ENCODE results near the gene SMIM24.

DNA sequence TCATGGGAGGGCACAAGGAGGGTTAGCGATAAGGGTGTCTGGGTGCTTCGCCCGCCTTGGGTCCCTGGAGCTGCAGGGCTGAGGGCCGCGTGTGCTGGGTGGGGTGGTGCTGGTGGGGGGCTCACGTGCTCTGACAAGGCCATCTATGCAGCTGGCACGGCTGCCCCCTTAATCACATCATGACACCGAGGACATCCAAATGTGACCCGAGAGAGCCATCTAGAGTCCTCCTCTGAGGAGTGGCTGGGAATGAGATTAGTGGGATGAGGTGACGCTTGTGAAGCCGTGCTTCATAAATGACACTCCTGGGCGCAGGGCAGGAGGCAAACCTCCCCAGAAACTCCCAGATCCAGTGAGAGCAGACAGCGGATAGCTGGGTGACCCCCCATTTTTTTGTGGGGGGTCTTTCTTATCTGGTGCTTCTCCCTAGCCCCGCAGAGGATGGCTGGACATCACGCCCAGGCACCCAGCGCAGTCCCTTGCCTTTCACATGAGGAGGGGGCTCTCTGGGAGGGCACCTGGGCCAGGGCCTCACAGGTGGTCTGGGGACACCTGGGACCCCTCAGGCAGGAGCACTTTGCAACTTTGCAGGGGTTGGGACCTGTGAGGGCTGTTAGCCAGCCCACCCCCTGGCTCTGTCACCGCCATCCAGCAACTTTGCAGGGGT lies 32.4 kb upstream of the SMIM24 start:
- TF ChIP-seq, protein P1, sequence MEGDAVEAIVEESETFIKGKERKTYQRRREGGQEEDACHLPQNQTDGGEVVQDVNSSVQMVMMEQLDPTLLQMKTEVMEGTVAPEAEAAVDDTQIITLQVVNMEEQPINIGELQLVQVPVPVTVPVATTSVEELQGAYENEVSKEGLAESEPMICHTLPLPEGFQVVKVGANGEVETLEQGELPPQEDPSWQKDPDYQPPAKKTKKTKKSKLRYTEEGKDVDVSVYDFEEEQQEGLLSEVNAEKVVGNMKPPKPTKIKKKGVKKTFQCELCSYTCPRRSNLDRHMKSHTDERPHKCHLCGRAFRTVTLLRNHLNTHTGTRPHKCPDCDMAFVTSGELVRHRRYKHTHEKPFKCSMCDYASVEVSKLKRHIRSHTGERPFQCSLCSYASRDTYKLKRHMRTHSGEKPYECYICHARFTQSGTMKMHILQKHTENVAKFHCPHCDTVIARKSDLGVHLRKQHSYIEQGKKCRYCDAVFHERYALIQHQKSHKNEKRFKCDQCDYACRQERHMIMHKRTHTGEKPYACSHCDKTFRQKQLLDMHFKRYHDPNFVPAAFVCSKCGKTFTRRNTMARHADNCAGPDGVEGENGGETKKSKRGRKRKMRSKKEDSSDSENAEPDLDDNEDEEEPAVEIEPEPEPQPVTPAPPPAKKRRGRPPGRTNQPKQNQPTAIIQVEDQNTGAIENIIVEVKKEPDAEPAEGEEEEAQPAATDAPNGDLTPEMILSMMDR (IDR thresholded peaks at IDR 0.05) = no peak
- TF ChIP-seq POLR2AphosphoS5 (IDR thresholded peaks at IDR 0.05) = no peak
- TF ChIP-seq POLR2A (IDR thresholded peaks at IDR 0.05) = no peak
- TF ChIP-seq EP300 (IDR thresholded peaks at IDR 0.05; ENCODE audit: low read depth) = no peak

Measured in transverse colon (tissue), 4 donors.